Naive thymus-derived CD8-positive, alpha-beta T cell (primary cell): ENCODE results near the gene DSTYK. TPM values are rescaled to one million over a fixed set of nuclear protein-coding genes. Genes with fewer than 3 reads are reported as not detected.
"Not testable (repeated sequence)": the region's sequence is repeated elsewhere in the genome, so short reads cannot be mapped to it uniquely, and the experiment has no call there.

ENCODE experiments used
- ATAC-seq, 2 donors: fragments of 150-1000 bp; cut with Tn5 transposase in 1 of 2; sonication (Bioruptor Pico), chemical (Tn5 transposase) in 1 of 2; 1 replicate in 1 of 2; 2 replicates in 1 of 2; pipeline ENCODE4 v1.10.0; 2021; ENCODE audit warnings: mild to moderate bottlenecking in 2 of 2, moderate library complexity in 2 of 2
- POLR2A ChIA-PET: fragments of 350-600 bp; sonication (Branson Sonifier 250); formaldehyde crosslinking; loops from one replicate; lab custom pipeline; 2021; ENCODE audit warnings: antibody characterized with exemption; lab: Charles Lee
- DNase-seq, 10 donors: peaks; one replicate each; pipeline versions ENCODE4 v3.0.0 to v3.0.0-alpha.2; 2020 to 2022
- H3K27ac Mint-ChIP-seq, 10 donors: one replicate each; pipeline ENCODE4 v1.8.0; 2020 to 2022; ENCODE audit warnings: mild to moderate bottlenecking in 10 of 10, mixed read lengths in 10 of 10, moderate library complexity in 4 of 10, inconsistent platforms in 1 of 10
- H3K27me3 Mint-ChIP-seq, 5 donors: one replicate each; pipeline ENCODE4 v1.8.0; 2021 to 2022; ENCODE audit warnings: mixed read lengths in 5 of 5
- H3K36me3 Mint-ChIP-seq, 3 donors: one replicate each; pipeline ENCODE4 v1.8.0; 2020 to 2022; ENCODE audit warnings: mixed read lengths in 3 of 3, mild to moderate bottlenecking in 2 of 3, inconsistent platforms in 1 of 3
- H3K4me1 Mint-ChIP-seq, 4 donors: one replicate each; pipeline ENCODE4 v1.8.0; 2021 to 2022; ENCODE audit warnings: mixed read lengths in 4 of 4
- H3K4me3 Mint-ChIP-seq, 10 donors: one replicate each; pipeline ENCODE4 v1.8.0; 2020 to 2022; ENCODE audit warnings: mild to moderate bottlenecking in 10 of 10, mixed read lengths in 10 of 10, moderate library complexity in 6 of 10, inconsistent platforms in 1 of 10
- H3K9me3 Mint-ChIP-seq, 9 donors: one replicate each; pipeline ENCODE4 v1.8.0; 2020 to 2022; ENCODE audit warnings: mixed read lengths in 9 of 9, mild to moderate bottlenecking in 3 of 9, inconsistent platforms in 1 of 9, moderate library complexity in 1 of 9
- polyA plus RNA-seq, 3 donors: library from polyadenylated mRNA; unstranded; fragments of 300-500 nt; fragmentation: Illumina TruSeq; gene quantifications; one replicate each; pipeline ENCODE4 v1.2.3, GENCODE V29; 2021
- total RNA-seq, 8 experiments: library from RNA in 2 of 8; stranded (reverse) in 2 of 8; gene quantifications; one replicate each; pipeline ENCODE4 v1.2.3 and lab custom pipeline; 2021 to 2026

DSTYK gene
- total and polyA plus RNA-seq, 5 experiments from 2014 or later = 5.2 to 17.5 (median 8.6) TPM

GRCh38 chr1:205183676-205184335 is 27.7 kb downstream of the DSTYK start:
- H3K9me3 Mint-ChIP-seq = no peaks in the 10 kb centered on the region
- H3K27ac Mint-ChIP-seq = peak overlapping the region in 7 of 10 donors; percentile 3 to 86 (median 45)
- peak in 1 of 10 donors; percentile 6 for DNase-seq
- H3K27me3 Mint-ChIP-seq = no peaks in the 10 kb centered on the region
- peak overlapping the region in 7 of 10 donors; percentile 7 to 72 (median 58) for H3K4me3 Mint-ChIP-seq
- POLR2A ChIA-PET = no interaction called here
- ATAC-seq = peak in 1 of 2 donors; percentile 22
- peaks cover 0 to 74% (median 18%) of the 10 kb centered on the region in 3 donors for H3K36me3 Mint-ChIP-seq
- peaks cover 28 to 56% (median 45%) of the 10 kb centered on the region in 4 donors for H3K4me1 Mint-ChIP-seq

DNA sequence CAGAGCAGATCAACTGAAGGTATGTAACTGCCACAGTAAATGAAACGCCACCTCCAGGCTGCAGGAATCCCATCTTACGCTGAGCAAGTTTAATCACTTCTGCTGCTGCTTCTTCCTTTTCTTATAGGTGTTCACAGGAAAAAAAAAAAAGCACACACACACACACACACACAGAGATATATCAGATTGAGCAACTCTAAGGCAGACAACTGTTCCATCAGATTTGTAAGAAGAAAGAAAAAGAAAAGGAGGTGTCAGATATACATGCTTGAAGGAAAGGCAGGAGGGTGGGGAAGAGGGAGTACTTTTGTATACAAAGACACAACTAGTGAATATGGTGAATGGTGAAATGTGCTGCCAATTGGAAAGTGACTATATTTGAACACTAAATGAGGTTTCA is 28.6 kb downstream of the DSTYK start:
- POLR2A ChIA-PET = no interaction called here
- no peak for ATAC-seq
- H3K4me1 Mint-ChIP-seq = peaks cover 28 to 51% (median 41%) of the 10 kb centered on the region in 4 donors

GRCh38 chr1:205180331-205180730 is 31.2 kb downstream of the DSTYK start:
- H3K27me3 Mint-ChIP-seq, ATAC-seq, POLR2A ChIA-PET, H3K4me3 Mint-ChIP-seq, DNase-seq, H3K9me3 Mint-ChIP-seq: not testable (repeated sequence)
- peaks cover 0 to 74% (median 9%) of the 10 kb centered on the region in 3 donors for H3K36me3 Mint-ChIP-seq
- peaks cover 13 to 25% (median 20%) of the 10 kb centered on the region in 4 donors for H3K4me1 Mint-ChIP-seq
- peak overlapping the region in 1 of 10 donors; percentile 19 for H3K27ac Mint-ChIP-seq

More for the DNA sequence above, 28.6 kb downstream of the DSTYK start:
- Mint-ChIP-seq H3K4me3 (peak overlapping the region in 1 of 10 donors; percentile 11), H3K27ac (peak overlapping the region in 3 of 10 donors; percentile 30 to 84 (median 59)), H3K27me3 (no peaks in the 10 kb centered on the region), H3K36me3 (peaks cover 0 to 81% (median 18%) of the 10 kb centered on the region in 3 donors), H3K9me3 (no peaks in the 10 kb centered on the region)
- DNase-seq = no peak

DNA sequence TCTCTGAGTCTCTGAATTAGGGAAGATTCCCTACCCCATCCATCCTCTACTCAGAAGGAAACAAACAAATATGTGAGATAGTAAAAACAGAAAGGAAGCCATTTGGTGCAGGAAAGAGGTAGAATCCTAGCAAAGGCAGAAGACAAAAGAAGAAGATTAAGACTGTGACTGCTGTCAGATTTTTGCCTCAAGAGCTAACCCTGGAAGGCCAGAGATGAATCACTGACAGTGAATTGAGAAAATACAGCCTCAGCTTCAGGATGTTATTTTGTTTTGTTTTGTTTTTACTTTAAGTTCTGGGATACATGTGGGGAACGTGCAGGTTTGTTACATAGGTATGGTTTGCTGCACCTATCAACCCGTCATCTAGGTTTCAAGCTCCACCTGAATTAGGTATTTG is 31.7 kb downstream of the DSTYK start:
- no peaks in the 10 kb centered on the region for H3K9me3 Mint-ChIP-seq
- ATAC-seq (no peak), DNase-seq (no peak)
- no peaks in the 10 kb centered on the region for H3K27me3 Mint-ChIP-seq
- POLR2A ChIA-PET = no interaction called here
- peak overlapping the region in 1 of 10 donors; percentile 19 for H3K27ac Mint-ChIP-seq
- no peak overlapping the region for H3K4me3 Mint-ChIP-seq
- peaks cover 13 to 22% (median 19%) of the 10 kb centered on the region in 4 donors for H3K4me1 Mint-ChIP-seq
- H3K36me3 Mint-ChIP-seq = peaks cover 0 to 76% (median 9%) of the 10 kb centered on the region in 3 donors

- DNase-seq (no peak), ATAC-seq (no peak)
- Mint-ChIP-seq H3K4me1 (peaks cover 6 to 38% (median 26%) of the 10 kb centered on the region in 4 donors), H3K36me3 (peaks cover 0 to 78% (median 20%) of the 10 kb centered on the region in 3 donors), H3K27me3 (no peaks in the 10 kb centered on the region), H3K27ac (peak overlapping the region in 1 of 10 donors; percentile 7), H3K9me3 (no peaks in the 10 kb centered on the region), H3K4me3 (no peak overlapping the region)
- POLR2A ChIA-PET = no interaction called here
Measured at GRCh38 chr1:205172729-205173366, 38.7 kb downstream of the DSTYK start.

GRCh38 chr1:205171369-205171768 is 40.1 kb downstream of the DSTYK start:
- ATAC-seq (peak in 1 of 2 donors; percentile 59), DNase-seq (peak in 3 of 10 donors; percentile 9 to 32 (median 20))
- Mint-ChIP-seq H3K36me3 (peaks cover 0 to 83% (median 18%) of the 10 kb centered on the region in 3 donors), H3K27ac (peak overlapping the region in 6 of 10 donors; percentile 11 to 81 (median 36)), H3K4me3 (peak overlapping the region in 7 of 10 donors; percentile 9 to 63 (median 25)), H3K27me3 (no peaks in the 10 kb centered on the region), H3K9me3 (no peaks in the 10 kb centered on the region), H3K4me1 (peaks cover 12 to 45% (median 30%) of the 10 kb centered on the region in 4 donors)
- POLR2A ChIA-PET = interaction anchor here (0.6 to 0.7 kb wide), 2 partner anchors 49 to 548 kb away, joined by 4 read pairs; no protein-coding TSS in a partner anchor

DNA sequence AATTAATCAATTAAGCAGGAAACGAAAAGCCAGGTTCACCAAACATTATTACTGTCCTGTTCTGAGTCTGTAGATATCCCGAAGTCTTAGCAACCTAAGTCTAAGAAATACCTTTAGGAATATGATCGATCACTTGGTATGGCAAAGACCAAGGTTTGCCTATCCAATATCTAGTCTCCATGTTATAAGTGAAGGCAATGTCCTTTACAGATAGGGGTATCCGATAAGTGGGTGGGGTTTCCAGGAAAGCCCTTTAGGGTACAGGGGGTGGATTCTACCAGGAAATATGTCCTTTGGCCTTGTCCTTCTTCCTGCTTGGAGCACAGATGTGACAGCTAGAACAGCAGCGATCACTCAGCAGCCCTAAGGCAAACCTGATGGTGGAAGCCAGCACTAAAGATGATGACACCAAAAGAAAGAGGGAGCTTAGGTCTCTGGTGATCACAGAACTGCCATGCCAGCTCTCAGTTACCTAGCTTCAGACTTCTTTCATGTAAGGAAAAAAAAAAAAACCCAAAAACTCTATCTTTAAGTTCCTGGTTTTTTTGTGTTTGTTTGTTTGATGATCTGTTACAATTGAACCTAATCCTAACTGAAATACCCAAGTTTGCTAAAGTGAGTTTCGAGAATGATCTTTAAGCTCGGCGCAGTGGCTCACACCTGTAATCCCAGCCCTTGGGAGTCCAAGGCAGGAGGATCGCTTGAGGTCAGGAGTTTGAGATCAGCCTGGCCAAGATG is 40.8 kb downstream of the DSTYK start:
- Mint-ChIP-seq H3K27me3 (no peaks in the 10 kb centered on the region), H3K27ac (peak overlapping the region in 5 of 10 donors; percentile 11 to 81 (median 57)), H3K4me3 (peak overlapping the region in 3 of 10 donors; percentile 57 to 63 (median 63)), H3K9me3 (no peaks in the 10 kb centered on the region), H3K36me3 (peaks cover 0 to 80% (median 18%) of the 10 kb centered on the region in 3 donors), H3K4me1 (peaks cover 12 to 48% (median 30%) of the 10 kb centered on the region in 4 donors)
- DNase-seq (no peak), ATAC-seq (no peak)
- POLR2A ChIA-PET = interaction anchor here (0.6 to 0.7 kb wide), 2 partner anchors 48 to 547 kb away, joined by 4 read pairs; no protein-coding TSS in a partner anchor

DNA sequence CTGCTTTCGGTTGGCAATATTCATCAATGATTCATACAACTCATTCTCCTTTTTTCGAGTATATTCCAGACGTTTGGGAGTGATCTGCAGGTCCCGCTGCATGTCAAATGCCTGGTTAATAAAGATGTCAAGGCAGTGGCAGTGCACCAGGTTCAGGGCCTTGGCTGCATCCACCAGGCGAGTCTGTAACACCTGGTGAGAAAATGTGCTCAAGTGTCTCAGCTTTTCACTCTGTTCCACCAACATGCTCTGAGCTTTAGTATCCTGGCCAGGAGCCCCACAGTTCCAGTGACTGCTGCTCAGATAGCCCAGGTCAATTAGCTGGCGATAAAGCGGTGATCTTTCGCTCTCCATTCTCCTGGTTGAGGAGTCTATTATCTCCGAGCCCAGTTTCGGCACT is 42.3 kb downstream of the DSTYK start:
- H3K36me3 Mint-ChIP-seq = peaks cover 0 to 84% (median 18%) of the 10 kb centered on the region in 3 donors
- peak overlapping the region in 1 of 10 donors; percentile 86 for H3K27ac Mint-ChIP-seq
- DNase-seq (no peak), ATAC-seq (no peak)
- no peaks in the 10 kb centered on the region for H3K27me3 Mint-ChIP-seq
- H3K9me3 Mint-ChIP-seq = no peaks in the 10 kb centered on the region
- H3K4me3 Mint-ChIP-seq = no peak overlapping the region
- POLR2A ChIA-PET = no interaction called here
- peaks cover 12 to 48% (median 30%) of the 10 kb centered on the region in 4 donors for H3K4me1 Mint-ChIP-seq

GRCh38 chr1:205168291-205168690 is 43.2 kb downstream of the DSTYK start:
- no peak overlapping the region for H3K4me3 Mint-ChIP-seq
- no peak for ATAC-seq
- H3K27me3 Mint-ChIP-seq = no peaks in the 10 kb centered on the region
- H3K36me3 Mint-ChIP-seq = peaks cover 0 to 85% (median 24%) of the 10 kb centered on the region in 3 donors
- peak overlapping the region in 2 of 10 donors; percentile 6 to 51 for H3K27ac Mint-ChIP-seq
- no peaks in the 10 kb centered on the region for H3K9me3 Mint-ChIP-seq
- DNase-seq = no peak
- POLR2A ChIA-PET = interaction anchor here (0.6 kb wide), 1 partner anchor 193 kb away, joined by 3 read pairs; no protein-coding TSS in a partner anchor
- peaks cover 15 to 48% (median 30%) of the 10 kb centered on the region in 4 donors for H3K4me1 Mint-ChIP-seq

DNA sequence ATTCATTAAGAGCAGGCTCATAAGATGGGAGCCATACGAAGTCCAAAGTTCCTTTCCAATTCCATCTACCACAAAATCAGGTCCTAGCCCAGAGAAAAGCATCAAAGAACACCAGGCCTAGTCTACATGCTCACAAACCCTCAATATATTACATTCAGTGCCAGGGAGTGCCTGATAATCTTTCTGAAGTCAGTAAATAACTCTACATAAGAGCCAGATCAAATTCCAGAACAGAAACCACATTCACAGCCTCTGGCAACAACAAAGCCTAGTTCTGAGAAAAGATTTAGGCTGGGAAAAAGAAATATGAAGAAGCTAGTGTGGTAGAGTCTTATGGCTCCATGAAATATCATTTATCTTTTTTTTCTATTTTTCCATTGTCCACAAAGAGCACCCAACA is 49.2 kb downstream of the DSTYK start:
- ATAC-seq = no peak
- no peak overlapping the region for H3K4me3 Mint-ChIP-seq
- POLR2A ChIA-PET = no interaction called here
- peaks cover 0 to 10% (median 5%) of the 10 kb centered on the region in 4 donors for H3K4me1 Mint-ChIP-seq
- DNase-seq = no peak
- peaks cover 6 to 90% (median 57%) of the 10 kb centered on the region in 3 donors for H3K36me3 Mint-ChIP-seq
- H3K27me3 Mint-ChIP-seq = no peaks in the 10 kb centered on the region
- H3K27ac Mint-ChIP-seq = no peak overlapping the region
- H3K9me3 Mint-ChIP-seq = no peaks in the 10 kb centered on the region

DNA sequence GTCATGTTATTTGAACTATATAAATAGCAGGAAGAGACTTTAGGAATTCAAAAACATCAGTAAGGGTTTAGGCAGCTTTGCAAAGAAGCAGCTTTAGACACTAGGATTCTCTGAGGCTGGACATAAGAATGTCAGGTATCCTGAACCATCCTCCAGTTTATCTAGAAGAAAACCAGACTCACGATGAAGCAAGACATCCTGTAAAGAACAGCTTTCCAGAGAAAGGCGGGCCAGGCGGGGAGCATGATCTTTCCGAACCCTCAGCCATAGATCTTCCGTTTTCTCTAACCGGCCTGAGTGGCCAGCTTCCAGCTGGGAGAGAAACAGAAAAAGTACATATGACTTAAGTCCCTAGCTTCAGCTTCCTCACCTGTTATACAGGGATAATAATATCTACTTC is 50.4 kb downstream of the DSTYK start:
- H3K27me3 Mint-ChIP-seq = no peaks in the 10 kb centered on the region
- POLR2A ChIA-PET = no interaction called here
- peaks cover 0 to 3% (median 0%) of the 10 kb centered on the region in 4 donors for H3K4me1 Mint-ChIP-seq
- peaks cover 0 to 12% (median under 1%) of the 10 kb centered on the region in 9 donors for H3K9me3 Mint-ChIP-seq
- DNase-seq (no peak), ATAC-seq (no peak)
- no peak overlapping the region for H3K4me3 Mint-ChIP-seq
- peak overlapping the region in 1 of 10 donors; percentile 50 for H3K27ac Mint-ChIP-seq
- peaks cover 16 to 91% (median 69%) of the 10 kb centered on the region in 3 donors for H3K36me3 Mint-ChIP-seq

GRCh38 chr1:205158048-205158616 is 53.4 kb downstream of the DSTYK start:
- H3K9me3 Mint-ChIP-seq = peaks cover 0 to 14% (median 4%) of the 10 kb centered on the region in 9 donors

More at GRCh38 chr1:205158048-205158616, 53.4 kb downstream of the DSTYK start:
- ATAC-seq (no peak), DNase-seq (no peak)
- Mint-ChIP-seq H3K27ac (peak overlapping the region in 1 of 10 donors; percentile 82), H3K36me3 (peaks cover 16 to 97% (median 77%) of the 10 kb centered on the region in 3 donors), H3K4me3 (no peak overlapping the region), H3K27me3 (no peaks in the 10 kb centered on the region), H3K4me1 (peaks cover 0 to 4% (median 0%) of the 10 kb centered on the region in 4 donors)
- POLR2A ChIA-PET = no interaction called here
